ENCODE measurements around the gene PHACTR4.
"Not testable (repeated sequence)": the region's sequence is repeated elsewhere in the genome, so short reads cannot be mapped to it uniquely, and the experiment has no call there.

Gene PHACTR4

DNA sequence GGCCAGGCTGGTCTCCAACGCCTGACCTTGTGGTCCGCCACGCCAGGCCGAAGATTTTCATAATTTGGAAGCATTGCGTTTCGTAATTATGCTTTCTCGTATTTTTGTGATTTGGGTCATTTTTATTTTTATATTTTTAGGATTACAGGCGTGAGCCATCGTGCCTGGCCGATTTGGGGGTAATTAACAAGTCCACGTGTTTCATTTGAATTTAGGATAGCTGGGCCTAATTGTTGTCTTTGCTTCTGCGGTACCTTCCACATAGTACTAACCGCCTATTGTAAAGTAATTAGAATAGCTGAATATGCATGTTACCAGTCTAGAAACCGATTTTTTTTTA lies 137.3 kb downstream of the PHACTR4 start:
- no peak for DNase-seq

DNA sequence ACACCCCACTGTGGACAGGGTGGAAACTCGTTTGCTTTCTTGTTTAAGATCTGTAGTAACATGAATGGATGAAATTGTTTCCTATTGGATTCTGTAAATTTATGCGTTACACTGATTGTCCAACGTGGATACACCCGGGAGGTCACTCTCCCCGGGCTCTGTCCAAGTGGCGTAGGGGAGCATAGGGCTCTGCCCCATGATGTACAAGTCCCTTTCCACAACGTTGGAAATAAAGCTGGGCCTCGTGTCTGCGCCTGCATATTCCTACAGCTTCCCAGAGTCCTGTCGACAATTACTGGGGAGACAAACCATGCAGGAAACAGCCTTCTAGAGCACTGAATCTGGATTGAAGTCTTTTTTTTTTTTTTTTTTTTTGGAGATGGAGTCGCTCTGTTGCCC lies 137.7 kb downstream of the PHACTR4 start:
- DNase-seq, result no peak

DNA sequence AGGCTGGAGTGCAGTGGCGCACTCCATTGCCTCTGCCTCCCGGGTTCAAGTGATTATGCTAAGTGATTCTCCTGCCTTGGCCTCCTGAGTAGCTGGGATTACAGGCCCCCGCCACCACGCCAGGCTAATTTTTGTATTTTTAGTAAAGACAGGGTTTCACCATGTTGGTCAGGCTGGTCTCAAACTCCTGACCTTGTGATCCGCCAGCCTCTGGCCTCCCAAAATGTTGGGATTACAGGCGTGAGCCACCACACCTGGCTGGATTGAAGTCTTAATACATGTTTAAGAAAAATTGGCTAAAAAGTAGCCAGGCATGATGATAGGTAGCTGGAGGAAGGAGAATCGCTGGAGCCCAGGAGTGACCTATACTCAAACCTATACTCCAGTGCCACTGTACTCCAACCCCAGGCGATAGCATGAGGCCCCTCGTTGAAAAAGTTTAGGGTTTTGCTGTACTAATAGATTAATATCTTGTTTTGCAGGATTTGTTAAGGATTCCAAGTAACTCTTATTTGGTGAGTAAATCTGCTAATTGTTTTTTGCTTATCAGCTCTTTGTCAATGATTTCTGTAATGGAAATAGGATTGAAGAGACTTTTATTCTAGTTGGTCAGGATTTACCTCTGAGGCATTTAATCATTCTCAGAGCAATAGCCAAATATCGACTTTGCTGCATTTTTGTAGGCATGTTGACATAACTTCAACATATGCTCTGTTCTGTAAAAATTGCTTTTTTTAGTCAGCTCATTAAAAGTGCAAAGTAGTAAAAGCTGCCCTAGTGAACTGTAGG lies 138.3 kb downstream of the PHACTR4 start:
- DNase-seq, result no peak

DNA sequence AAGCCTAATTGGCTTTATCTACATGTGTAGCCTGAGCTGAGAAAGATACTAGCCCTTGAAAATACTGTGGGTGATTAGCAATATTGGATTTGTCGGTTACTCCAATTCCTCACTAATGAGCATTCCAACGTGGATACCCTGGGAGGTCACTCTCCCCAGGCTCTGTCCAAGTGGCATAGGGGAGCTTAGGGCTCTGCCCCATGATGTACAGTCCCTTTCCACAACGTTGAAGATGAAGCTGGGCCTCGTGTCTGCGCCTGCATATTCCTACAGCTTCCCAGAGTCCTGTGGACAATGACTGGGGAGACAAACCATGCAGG lies 138.9 kb downstream of the PHACTR4 start:
- no peak for DNase-seq

DNA sequence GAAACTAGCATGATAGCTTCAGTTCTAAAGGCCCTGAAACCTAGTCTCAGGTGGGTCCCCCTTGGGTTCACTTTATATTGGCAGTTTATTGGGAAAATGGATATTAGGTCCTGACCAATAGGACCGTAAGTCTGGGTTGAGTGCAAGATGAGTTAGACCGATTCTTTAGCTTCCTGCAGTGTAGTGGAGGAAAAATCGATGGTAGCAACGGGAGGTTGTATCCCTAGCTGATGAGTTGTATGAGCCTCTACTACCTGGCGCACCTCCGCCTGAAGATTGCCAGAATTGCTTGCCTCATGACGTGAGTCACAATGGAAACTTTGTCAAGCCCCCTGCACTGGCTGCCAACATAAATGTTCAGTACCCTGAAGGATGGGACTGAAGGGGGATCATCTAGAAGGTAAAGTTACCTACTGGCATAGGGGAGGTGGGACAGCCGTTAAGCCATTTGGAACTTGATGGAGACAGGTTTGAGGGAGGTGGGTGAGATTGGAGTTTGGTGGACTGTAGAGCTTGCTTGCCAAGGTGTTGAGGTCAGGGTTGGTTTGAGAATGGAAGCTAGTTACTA lies 140.2 kb downstream of the PHACTR4 start:
- DNase-seq, result no peak

DNA sequence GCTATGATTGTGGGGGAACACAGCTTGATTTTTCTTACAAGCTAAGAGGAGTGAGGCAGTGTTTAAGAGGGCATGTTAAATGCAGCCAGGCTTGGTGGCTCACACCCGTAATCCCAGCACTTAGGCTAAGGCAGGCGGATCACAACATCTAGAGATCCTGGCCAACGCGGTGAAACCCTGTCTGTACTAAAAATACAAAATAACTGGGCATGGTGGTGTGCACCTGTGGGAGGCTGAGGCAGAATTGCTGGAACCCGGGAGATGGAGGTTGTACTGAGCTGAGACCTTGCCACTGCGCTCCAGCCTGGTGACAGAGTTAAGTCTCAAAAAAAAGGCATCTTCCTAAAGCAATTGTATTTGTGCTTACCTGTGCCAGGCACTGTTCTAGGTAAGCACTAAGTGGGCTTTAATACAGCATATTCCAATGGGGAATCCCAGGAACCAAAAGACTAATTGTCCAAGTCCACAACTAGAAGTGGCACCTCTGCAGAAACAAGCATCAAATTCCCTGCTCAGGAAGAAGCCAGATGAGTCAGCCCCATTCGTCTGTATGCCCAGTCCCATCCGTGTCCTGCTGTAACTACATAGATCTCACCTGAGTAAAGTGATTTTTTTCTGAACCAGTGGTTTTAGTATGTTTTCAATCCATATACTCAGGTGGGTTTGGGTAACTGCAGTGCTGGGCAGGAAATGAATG lies 140.9 kb downstream of the PHACTR4 start:
- no peak for DNase-seq

DNA sequence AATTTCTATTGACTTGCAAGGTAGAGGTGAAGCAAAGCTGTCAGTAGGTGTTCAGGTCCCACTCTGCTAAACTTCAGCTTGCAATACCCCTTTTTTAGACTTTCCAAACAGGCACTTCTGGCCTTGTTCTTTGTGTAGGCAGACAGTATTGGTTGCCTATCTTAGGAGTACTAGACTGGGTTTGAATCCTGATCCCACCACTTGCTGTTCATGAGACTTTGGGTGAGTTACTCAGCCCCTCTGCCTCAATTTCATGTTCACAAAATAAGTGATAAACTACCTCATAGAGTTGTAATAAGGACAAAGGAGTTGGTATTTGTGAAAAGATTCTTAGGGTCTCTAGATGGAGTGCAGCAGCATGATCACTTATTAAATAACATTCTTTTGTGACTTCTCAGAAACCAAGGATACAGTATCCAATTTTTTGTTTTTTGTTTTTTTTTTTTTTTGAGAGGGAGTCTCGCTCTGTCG lies 141.5 kb downstream of the PHACTR4 start:
- DNase-seq, result no peak

DNA sequence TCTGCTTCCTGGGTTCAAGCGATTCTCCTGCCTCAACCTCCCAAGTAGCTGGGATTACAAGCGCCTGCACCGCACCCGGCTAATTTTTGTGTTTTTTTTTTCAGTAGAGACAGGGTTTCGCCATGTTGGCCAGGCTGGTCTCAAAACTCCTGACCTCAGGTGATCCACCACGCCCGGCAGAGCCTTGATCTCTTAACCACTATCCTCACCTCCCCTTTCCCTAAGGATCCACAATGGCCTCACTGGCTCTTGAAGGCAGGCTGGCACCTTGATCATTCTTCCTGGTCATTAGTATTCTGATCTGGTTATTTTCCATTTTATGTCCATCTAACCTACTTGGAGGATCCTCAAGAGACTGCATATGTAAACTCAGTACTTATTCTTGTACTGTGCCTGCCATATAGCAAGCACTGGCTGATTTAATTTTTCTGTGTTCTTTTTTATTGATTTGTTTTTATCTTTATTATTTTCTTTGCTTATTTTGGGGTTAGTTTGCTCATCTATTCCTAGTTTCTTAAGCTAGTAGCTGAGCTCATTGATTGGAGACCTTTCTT lies 142.6 kb downstream of the PHACTR4 start:
- no peak for DNase-seq

DNA sequence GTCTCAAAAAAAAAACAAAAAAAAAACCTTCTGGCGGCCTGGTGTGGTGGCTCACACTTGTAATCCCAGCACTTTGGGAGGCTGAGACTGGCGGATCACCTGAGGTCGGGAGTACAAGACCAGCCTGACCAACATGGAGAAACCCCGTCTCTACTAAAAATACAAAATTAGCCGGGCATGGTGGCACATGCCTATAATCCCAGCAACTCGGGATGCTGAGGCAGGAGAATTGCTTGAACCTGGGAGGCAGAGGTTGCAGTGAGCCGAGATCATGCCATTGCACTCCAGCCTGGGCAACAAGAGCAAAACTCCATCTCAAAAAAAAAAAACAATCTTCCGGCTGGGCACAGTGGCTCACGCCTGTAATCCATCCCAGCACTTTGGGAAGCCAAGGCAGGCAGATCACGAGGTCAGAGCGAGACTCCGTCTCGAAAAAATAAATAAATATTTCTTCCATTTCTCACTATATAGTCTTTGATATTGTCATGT lies 144.9 kb downstream of the PHACTR4 start:
- not testable (repeated sequence) for DNase-seq

DNA sequence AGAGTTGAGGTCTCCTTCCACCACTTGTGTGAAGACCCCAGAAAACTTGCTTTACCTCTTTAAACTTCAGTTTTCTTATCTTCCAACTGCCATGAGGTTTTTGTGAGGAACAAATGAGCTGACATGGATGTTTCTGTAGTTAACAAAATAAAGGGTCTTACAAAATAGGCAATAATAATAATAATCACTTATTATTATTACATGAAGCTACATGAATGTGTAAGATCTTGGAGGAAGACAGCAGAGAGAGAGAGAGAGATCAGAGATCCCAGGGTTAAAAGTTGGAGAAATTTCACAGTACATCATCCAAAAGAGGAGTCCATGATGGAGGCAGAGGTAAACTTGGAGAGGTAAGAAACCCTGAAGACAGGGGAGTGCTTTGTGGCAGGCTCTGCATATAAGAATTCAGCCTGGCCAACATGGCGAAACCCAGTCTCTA lies 147.0 kb downstream of the PHACTR4 start:
- no peak for DNase-seq

DNA sequence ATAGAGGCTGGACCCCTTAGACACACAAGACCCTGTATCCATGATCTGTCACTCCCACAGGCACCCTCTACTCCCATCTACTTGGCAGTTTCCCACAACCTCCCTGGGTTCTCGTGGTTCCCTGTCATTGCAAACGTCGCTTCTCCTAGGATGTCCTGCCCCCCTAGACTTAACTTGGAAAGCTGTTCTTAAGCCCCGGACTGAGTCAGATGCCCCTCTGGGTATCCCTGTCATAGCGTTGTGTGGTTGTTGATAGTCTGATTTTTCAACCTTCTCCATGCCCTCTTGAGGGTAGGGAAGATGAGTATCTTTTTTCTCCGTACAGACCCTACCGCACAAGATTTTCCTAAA lies 148.1 kb downstream of the PHACTR4 start:
- no peak for DNase-seq

DNA sequence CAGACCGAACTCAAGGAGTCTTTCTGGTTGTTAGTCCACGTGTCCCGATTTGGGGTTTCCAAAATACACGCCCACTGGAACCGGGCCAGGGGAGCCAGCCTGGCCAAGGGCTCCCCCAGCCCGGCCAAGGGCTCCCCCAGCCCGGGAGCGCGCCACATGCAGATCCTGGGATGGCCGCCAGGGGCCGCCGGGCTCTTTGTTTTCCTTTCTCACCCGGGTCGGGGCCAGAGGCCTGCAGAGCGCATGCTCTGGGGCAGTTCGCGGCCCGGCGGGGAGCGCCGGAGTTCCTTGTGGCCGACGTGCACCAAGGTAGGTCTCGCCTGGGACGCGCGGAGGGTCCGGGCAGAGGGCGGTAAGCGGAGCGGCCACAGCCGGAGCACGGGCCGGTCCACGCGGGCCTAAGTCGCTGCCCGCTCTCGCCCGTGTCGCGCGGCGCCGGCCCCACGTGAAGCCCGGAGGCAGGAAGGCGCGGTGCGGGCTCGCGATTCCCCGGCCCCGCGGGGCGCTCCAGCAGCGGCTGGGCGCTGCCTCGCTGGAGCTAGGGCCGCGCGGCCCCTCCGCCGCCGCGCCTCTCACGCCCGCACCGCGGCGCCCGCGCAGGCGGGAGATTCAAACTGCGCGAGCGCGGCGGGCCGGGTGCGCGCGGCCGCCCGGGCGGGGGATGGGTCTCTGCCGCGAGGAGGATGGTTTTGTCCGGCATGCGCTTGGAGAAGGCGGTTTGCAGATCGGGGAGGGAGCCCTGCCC lies 148.6 kb downstream of the PHACTR4 start:
- peak; percentile 64 for DNase-seq

DNA sequence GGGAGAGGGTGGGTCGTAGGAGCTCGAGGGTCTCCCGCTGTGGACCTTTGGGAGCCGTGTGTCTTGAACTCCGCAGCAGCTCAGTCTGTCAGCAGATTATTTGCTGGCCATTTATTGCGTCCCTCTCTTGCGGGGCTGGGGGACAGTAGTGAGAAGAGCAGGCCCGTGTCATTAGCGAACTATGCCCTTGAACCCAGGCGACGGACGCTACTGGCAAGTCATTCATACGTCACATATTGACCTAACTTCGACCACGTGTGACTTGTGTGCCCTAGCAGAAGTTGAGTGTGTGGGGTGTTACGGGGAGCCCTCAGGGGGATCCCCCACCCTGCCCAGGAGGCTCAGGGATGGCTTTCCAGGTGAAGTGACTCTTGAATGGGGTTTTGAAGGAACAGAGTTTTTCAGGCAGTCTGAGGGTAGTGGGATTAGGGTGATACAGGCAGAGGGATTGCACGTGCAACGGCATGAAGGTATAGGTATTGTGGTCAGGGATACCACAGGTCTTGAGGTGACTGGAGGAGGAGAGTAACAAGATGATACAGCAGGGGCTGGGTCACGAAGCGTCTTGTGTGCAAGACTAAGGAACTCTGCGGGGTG lies 149.3 kb downstream of the PHACTR4 start:
- DNase-seq, result no peak

DNA sequence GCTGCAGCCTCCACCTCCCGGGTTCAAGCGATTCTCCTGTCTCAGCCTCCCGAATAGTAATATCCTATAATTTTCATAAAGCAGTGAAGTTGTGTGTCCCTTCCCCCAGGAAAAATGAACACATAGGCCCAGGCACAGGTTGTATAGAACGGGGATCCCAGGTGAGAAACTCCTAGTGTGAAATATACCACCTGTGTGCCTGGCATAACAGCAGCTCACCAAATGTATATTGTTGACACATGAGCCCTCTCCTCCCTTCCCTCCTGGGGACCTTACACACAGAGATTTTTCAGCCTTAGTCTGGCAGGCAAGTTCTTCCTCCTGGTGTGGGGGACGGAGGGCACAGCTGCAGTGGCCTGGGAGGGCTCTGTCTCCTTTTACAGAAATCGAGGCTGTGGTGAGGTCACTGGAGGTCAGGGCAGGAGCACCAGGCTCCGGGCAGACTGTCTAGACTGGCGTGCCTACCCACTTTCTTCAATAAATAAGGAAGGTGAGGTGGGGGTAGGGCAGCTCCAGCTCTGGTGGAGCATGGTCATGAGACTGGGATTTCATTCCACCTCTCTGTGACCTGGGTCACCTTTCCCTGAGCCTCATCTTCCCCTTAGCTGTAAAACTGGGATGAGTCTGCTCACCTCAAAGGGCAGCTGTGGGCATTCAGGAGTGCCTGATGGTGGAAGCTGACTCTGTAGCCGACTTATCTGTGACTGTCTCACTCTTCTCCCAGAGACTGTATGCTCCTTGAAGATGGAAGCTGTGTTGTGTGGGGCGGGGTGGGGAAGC lies 150.6 kb downstream of the PHACTR4 start:
- no peak for DNase-seq

DNA sequence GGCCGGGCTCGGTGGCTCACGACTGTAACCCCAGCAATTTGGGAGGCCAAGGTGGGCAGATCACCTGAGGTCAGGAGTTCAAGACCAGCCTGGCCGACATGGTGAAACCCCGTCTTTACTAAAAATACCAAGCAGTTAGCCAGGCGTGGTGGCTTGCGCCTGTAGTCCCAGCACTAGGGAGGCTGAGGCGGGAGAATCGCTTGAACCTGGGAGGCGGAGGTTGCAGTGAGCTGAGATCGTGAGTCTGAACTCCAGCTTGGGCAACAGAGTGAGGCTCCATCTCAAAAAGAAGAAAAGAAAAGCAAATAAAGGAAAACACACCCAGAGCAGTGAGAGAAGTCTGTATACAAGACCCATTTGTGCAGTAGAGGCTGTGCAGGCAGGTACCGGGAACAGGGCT lies 151.3 kb downstream of the PHACTR4 start:
- DNase-seq, result not testable (repeated sequence)

DNA sequence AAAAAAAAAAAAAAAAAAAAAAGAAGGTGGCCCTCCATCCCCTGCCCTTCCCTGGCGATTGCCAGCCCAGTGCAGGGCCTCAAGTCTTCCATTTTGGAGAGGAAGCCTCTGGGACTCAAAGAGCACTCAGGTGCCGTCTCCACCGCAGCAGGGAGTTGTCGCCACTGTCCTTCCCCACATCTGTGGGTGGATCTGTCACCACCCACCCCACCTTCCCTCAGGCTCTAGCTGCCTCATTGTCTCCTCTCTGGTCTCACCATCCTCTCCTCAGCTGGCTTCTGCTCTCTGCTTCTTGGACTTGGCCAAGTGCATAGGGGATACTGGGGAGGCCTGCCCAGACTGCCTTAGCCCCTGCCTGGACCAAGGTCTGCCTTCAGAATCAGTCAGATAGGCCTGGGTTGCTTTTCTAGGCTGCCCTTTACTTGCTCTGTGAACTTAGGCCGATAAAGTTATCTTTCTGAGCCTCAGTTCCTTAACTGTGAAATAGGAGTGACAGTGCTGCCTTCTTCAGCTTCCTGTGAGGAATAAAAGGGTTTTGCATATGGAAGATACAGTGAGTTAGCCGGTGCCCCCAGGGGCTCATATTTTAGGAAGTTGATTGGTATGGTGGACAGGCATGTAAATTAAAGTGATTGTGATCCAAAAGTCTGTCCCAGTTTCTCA lies 152.1 kb downstream of the PHACTR4 start:
- DNase-seq, result no peak

DNA sequence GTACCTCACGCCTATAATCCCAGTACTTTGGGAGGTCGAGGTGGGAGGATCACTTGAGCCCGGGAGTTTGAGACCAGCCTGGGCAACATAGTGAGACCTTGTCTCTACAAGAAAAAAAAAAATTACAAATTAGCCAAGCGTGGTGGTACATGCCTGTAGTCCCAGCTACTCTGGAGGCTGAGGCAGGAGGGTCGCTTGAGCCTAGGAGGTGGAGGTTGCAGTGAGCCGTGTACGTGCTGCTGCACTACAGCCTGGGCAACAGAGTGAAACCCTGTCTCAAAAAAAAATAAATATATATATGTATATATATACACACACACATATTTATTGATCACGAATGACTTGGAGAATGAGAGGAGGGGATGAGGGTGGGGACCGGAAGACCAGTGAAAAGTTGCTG lies 153.0 kb downstream of the PHACTR4 start:
- not testable (repeated sequence) for DNase-seq

DNA sequence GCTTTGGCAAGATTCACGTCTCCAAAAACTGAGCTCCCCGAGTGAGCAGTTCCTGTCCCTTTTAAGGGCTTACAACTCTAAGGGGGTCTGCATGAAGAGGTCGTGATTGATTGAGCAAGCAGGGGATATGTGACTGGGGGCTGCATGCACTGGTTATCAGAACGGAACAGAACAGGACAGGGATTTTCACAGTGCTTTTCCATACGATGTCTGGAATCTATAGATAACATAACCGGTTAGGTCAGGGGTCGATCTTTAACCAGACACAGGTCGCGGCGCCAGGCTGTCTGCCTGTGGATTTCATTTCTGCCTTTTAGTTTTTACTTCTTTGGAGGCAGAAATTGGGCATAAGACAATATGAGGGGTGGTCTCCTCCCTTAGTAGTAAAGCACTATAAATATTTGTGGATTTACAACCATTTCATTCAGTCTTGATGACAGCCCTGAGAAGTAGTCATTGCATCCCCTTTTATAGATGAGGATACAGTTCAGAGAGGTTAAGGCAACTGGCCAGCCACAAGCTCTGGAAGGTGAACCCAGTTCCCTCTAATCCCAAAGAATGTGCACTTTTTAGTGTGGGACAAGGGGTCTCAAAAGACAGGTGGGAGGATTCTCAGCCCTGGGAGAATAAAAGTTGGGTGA lies 155.6 kb downstream of the PHACTR4 start:
- not testable (repeated sequence) for DNase-seq

DNA sequence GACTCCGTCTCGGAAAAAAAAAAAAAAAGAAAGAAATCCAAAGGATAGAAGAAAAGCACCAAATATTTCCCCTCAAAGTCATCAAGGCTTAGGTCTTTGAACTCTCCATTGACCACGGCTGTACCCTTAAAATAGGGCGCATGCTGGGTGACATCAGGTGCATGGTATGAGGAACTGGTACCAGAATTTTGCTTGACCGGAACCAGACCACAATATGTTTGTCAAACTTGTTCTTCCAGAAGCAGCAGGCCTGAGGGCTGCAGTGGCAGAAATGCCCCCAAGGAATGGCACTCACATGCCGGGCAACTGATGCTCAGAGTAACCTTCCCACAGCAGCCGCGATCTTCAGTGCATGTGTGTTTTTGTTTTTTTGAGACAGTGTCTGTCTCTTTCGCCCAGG lies 157.3 kb downstream of the PHACTR4 start:
- DNase-seq, result no peak

DNA sequence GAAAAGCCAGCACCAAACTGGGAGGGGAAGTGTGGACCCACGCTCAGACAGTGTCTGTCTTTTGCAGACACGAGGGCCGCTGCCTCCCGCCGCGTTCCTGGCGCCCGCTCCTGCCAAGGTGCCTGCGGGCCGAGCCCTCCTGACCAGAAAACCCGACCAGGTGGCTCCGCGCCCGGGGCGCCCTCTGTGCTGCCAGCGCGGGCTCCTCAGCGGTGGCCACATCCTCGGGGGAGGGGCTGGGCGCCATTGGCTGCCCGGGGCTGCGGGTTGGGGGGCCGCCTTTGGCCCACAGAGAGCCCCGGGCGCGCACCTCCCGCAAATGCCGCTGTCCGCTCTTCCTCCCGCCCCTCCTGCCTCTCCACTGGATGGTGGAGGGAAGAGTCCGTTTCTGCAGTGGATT lies 160.9 kb downstream of the PHACTR4 start:
- DNase-seq, result no peak

DNA sequence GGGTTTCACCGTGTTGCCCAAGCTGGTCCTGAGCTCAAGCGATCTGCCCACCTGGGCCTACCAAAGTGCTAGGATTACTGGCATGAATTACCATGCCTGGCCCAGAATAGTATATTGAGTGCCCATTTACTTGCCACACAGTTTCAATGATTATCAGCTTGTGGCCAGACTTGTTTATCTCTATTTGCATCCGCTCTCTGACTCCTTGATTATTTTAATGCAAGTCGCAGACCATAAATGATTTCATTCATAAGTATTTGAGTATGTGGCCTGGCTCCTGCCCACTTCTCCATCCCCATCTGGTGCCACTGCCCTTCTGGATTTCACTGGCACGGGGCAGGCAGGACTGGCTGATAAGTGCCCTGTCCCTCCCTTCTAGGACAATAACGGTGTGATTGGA lies 165.1 kb downstream of the PHACTR4 start:
- no peak for DNase-seq
